ENCODE data around the gene PRKCH.
"Not testable (repeated sequence)": the region's sequence is repeated elsewhere in the genome, so short reads cannot be mapped to it uniquely, and the experiment has no call there.

The PRKCH gene

DNA sequence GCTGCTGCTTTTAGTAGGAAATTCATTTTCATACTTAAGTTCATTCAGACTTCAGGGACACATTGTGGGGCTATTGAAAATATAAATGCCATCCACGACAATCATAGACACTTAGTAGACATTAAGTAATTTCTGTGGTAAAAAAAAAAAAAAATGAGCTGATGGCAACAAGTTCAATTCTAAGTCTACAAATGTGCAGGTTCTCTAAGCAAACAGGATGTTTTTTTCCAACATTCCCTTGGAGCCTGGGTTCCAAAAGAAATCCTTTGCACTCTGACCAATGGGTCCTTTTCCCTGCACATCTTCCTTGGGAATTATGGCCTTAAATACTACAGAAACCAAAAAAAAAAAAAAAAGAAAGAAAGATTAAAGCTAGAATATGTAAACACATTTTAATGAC is 198.4 kb downstream of the PRKCH start:
- no peak for DNase-seq

DNA sequence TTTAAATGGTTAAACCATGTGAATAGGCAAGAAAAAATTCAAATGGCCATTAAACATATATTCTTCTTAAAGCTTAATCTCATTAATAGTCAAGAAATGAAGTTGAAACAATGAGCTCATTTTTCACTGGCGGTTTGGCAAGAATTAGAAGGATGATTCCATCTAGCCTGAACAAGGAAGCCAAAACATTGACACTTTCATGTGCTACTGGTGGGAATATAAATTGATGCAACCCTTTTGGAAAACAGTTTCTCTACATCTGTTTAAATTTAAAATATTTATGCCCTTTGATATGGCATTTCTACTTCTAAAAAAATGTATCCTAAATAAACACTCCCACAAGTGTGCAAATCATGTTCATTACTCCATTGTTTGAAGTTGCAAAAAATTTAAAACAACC is 199.2 kb downstream of the PRKCH start:
- no peak for DNase-seq

DNA sequence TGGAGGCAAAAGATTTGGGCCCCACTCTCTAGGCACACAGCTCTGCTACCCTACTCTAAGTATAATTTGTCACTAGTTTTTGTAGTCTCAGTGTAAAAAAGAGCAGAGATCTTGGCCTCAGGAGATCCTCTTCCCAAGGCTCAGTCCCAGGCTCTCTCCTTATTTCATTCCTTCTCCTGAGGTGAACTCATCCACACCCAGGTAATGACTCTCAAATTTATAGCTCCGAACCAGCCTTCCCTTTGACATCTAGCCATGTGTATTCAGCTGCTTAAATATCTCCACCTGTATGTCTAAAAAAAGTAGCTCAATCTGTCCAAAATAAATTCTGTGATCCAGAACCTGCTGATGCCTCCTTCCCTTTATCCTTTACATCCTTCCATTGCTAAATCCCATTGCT is 200.4 kb downstream of the PRKCH start:
- no peak for DNase-seq

DNA sequence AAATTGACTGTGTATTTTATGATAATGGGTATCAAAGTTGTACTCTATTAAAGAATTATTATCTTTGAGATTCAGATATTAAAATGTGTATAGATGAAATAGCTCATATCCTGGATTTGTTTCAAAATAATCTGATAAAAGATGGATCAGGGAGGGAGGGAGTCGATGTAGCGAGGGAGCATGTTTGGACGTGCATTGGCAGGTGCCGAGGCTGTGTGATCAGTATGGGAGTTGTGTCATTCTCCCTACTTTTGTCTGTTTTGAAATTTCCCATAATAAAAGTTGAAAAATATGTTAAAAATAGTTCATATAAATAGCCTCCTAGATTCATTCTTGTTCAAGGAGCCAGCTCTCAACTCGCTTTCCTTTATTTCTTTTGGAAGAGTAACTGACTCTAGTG is 202.4 kb downstream of the PRKCH start:
- no peak for DNase-seq

DNA sequence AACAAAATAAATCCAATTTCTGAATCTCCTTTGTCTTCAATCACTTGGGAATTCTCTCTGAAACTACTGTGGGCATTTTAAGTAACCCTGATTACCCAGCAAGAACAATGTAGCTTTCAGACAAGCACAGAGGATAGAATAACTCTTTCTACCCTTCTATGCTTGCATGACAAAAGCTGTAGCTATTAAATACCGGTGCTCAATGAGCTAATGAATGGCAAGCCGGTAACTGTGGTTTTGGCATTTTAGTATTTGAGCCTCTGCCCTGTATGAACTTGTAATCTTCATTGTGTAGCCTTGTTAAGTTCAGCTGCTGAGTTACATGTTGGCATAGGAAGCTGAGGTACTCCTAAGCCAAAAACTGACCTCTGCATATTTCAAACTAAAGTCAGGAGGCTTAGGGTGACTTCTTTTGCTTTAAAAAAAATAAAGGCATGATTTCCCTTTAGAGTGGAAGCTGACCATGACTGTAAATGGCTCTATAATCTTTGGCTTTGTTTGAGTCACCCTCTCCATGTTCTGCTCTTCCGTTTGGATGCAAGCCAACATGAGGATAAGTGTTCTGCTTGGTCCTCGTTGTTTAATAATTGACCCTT is 202.9 kb downstream of the PRKCH start:
- DNase-seq, result no peak

DNA sequence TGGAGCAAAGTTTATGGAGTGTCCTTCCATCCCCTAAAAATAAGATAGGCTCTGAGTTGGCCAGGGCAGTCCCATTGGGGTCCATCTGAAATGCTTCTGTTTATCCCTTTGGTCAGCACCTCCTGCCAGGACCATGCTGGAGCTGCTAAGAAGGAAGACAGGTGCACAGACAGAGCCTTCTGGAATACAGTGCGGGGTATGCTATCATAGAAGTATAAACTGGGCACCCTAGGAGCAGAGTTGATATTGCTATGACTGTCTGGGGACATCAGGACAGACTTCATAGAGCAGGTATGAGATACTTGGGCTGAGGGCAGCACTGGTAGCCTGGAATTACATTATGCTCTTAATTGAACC is 203.5 kb downstream of the PRKCH start:
- DNase-seq, result no peak

DNA sequence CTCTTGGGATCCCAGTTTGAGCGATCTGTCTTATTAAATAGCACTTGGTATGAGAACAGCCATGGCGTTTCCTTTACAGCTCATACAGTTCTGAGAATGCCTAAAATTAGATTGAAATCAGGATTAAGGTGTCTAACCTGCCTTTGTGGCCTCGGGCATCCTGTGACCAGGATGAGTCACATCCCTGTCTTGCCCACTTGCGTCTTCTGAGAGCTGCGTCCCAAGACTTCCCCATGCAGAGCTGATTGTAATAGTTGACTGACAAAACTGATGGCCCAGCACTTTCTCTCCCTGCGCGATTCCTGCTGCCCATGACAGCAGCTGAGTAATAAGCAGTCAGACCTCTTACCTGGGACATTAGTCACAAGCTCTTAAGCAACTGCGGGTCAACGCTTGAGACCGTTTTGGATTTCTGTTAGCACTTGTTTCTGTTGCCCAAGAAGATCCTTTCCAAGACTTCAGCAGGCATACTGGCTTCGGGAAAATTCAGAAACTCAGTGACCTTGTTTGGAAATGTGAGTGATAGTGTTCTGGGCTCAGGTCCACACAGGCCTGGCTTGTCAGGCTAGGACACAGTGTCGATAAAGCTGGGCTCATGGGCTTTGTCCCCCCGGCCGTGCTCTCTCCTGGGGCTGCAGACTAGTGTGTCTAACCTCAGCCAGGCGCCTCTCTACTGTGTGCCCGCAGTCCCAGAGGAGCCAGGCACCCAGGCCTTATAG is 204.1 kb downstream of the PRKCH start:
- DNase-seq, result peak; percentile 22

DNA sequence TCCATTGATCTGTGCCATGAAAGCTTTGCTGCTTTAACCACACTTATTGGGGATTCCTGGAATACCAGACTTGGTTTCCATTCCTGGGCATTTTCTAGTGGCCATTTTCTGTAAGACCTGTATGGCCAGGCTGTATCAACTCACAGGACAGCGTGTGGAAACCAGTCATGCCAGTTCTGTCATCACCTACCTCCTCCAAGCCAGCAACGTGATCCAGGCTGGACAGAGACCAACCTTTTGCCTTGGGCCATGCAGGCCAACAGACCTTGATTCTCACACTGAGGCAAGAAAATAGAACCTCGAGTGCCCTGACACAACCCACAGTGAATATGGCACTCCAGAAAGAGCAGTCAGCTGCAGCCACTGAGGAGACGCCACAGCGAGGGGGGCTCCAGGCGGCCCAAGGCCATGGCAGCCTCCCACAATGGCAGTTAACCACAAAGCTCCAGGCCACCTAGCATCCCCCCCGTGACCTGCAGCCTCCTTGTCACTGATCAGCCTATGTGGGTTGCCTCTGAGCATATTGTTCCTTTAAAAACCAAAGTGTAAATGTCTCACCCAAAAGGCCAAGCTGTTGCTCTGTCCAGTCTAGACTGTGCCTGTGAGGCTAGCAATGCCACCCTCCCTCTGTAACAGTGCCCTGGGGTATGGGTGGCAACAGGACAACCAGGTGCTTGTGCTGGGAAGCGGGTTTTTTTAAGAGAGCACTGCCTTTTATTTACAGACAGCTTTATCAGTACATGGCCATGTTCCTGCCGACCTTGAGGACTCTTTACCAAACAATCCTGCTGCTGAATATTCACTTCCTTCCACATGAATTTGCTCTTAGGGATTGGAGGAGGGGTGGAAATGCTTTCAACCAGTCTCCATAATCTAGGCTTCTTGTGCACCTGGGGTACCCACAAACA is 205.3 kb downstream of the PRKCH start:
- DNase-seq, result no peak

DNA sequence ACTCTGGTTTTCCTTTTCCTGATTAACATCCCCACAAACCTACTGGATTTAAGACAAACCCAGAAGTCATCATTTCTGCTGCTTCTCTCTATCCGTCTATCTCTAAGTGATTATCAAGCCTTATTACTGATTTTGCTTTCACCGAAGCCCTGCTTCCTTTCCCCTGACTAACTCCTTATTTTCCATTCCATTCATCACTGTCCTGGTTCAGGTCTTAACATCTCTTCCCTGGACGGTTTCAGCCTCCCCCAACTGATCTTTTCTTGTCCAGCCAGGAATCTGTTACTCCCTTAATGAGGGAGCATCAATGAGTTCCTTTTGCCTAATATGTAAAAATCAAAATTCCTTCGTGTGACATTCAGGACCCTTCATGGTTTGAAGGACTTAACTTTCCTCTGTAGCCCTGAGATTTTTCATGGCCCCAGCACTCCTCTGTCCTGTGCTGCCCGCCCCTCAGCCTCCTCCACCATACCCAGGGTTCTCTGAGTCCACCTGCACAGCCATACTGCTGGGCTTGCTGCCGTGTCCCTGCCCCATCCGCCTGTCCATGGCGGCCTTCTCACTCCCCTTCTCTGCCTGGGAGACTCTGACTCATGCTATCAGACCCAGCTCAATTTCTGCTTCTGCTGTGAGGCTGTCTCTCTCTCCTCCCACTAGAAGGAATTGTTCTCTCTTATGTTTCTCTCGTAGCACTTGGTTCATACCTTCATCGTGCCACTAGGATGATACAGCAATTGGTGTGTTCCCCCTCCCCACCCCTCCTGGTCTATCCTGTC is 206.1 kb downstream of the PRKCH start:
- DNase-seq, result no peak

DNA sequence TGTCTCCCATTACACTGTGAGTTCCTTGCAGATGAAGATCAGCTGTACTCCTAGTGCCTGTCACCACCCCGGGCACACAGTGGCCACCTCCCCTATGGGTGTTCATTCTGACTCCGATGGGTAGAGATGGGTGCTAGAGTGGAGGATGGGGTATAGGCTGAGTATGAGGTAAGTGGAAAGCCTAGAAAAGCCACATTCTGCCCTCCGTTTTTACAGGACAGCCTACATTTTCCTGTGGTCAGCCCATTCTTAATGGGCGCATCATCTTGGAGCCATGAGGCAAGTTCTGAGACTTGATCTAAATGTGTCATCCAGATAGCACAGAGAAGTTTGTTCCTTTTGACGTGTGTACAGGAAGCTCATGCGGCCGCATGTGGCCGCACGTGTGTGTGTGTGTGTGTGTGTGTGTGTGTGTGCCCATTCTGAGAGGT is 207.2 kb downstream of the PRKCH start:
- DNase-seq, result no peak

DNA sequence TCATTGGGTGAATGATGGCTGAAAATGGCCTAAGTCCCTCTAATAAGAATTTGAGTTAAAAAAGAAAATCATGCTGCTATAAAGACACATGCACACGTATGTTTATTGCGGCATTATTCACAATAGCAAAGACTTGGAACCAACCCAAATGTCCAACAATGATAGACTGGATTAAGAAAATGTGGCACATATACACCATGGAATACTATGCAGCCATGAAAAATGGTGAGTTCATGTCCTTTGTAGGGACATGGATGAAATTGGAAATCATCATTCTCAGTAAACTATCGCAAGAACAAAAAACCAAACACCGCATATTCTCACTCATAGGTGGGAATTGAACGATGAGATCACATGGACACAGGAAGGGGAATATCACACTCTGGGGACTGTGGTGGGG is 208.0 kb downstream of the PRKCH start:
- DNase-seq, result not testable (repeated sequence)

DNA sequence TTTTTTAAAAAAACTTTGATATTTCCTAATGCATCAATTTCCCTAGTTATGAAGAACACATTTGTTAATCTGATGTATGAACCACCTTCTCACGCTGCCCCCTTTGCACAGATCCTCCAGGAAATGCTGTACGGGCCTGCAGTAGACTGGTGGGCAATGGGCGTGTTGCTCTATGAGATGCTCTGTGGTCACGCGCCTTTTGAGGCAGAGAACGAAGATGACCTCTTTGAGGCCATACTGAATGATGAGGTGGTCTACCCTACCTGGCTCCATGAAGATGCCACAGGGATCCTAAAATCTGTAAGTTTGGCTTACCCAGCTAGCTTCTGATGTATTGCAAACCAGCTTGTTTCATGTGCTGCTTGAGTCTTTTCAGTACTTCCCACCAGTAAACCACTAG is 208.9 kb downstream of the PRKCH start:
- no peak for DNase-seq

DNA sequence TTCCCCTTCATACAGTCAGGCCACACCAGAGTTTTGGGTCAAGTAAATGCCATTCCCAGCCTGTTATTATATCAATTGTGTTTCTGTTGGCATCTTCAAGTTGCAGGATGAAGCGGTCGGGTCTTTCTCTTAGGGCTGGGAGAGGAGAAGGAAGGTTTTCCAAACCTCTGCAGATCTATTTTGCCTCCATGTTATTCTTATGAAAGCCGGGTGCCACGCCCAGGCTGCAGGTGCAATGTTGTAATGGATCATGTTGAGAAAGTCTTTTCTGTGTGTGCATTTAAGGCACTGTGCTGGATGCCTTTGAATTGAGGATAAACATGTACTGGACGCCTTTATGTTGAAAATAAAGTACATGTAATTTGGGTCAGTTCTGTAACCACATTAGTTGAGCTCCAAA is 209.5 kb downstream of the PRKCH start:
- no peak for DNase-seq

DNA sequence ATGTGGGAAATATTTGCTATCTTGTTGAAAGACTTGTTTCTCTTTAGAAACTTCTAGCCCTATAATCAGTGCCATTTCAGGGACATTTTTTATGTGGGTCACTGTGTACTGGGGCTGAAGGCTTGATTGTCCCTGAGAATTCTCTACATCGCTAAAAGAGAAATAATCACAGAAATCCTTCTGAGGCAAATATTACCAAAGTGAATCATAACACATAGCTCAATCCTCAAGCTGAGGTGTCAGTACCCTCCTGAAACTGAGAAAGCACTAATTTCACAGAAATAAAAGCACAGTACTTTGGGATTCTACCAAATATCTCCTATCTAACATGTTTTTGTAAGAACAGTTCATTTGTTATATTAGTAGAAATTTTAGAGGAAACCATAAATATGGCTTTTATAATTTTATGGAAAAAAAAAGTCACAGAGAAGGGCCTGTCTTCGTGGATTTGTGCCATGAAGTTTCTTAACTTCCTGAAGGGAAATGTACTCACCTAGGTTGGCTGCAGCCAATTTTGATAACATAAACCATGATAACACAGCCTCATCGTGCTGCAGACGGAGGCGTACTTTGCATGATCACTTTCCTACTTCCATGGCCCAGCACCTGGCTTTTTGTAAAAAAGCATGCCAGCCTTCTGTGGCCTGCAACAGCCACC is 210.2 kb downstream of the PRKCH start:
- no peak for DNase-seq

DNA sequence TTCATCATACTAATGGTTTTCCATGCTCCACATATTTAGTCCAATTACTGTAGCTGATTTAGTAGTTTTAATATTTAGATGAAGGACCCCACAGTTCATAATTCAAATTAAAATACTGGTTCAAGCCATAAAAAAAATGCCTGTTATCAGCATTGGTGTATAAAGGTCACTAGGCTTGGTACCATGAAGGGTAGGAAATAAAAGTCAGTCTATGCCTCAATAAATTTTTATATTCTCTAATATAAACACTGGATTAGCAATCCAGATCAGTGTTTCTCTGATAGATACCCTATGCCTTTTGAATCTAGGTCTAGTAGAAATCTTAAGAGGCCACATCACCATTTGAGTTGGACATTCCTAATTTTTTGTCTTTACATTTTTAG is 210.7 kb downstream of the PRKCH start:
- DNase-seq, result no peak

DNA sequence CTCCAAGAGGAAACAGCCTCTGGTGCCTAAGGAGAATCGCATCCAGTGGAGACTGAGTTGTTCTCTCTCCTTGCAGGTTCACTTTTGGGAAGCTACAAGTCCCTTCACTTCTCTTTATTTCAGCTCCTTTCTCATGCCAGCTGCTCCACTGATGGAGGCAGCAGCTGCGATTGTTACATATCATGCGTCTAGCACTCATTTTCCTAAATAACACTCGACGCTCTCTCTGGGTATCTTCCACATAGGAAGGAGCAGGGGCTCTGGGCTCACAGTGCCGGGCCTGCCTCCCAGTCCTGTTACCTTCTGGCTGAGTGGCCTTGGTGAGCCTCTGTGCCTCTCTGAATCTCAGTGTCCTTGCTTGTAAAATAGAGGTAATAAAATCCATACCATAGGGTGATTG is 211.4 kb downstream of the PRKCH start:
- no peak for DNase-seq

DNA sequence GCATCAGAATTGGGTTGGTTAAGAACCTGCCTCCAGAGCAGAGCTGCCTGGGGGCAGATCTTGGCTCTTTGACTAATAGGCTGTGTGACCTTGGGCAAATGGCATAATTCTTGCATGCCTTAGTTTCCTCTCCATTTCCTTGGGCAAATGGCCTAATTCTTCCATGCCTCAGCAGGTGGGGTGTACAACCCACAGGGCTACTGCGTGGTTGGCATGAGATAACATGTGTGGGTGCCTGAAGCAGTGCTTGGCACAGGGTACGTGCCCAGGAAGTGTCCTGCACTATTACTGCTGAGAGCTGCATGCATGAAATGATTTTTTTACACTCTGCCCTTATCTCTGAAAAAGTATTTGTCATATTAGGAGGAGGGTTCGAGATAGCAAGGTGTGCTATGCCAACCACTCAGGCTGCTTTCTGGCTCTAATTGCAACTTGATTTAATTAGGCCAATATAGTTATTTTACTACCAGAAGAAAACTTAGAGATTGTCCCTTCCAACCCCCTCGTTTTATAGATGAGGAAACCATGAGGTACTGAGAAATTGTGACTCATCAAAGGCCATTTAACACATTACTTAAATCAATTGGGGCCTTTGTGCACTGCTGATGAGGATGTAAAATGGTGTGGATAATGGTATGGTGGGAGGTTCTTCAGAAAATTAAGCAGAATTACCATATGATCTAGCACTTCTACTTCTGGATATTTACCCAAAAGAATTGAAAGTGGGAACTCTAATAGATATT is 212.3 kb downstream of the PRKCH start:
- no peak for DNase-seq

DNA sequence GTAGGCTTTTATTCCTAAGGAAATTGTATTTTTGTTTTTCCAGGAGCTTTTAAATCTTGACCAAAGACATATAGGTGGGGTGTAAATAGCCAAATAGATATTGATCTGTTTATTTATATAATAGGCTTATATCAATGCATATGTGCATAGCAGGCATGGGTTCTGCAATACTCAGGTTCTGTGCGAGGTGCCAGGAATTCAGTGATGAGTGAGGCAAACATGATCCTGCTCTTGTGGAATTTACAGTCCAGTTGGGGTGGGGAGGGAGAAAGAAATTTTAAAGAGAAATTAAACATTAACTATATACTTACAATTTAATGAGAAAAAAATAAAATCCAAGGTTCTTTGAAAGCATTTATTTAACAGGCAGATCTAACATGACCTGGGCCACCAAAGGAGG is 213.7 kb downstream of the PRKCH start:
- DNase-seq, result no peak

DNA sequence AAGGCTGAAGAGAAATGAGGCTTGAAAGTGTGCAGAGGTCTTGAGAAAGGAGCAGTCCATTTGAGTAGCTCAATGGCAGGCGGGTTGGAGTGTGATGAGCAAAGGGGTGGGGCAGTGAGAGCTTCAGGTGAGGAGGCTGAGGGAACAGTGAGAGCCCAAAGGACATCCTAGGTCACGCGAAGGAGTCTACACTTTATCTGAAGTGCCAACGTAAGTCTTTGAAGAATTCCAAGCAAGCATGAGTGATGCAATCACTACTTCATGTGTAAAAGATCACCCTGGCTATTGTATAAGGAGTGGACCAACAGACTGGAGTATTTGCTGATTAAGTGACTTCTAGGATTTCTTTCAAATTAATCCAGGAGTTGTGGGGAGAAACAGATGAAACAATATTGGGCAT is 214.1 kb downstream of the PRKCH start:
- no peak for DNase-seq

DNA sequence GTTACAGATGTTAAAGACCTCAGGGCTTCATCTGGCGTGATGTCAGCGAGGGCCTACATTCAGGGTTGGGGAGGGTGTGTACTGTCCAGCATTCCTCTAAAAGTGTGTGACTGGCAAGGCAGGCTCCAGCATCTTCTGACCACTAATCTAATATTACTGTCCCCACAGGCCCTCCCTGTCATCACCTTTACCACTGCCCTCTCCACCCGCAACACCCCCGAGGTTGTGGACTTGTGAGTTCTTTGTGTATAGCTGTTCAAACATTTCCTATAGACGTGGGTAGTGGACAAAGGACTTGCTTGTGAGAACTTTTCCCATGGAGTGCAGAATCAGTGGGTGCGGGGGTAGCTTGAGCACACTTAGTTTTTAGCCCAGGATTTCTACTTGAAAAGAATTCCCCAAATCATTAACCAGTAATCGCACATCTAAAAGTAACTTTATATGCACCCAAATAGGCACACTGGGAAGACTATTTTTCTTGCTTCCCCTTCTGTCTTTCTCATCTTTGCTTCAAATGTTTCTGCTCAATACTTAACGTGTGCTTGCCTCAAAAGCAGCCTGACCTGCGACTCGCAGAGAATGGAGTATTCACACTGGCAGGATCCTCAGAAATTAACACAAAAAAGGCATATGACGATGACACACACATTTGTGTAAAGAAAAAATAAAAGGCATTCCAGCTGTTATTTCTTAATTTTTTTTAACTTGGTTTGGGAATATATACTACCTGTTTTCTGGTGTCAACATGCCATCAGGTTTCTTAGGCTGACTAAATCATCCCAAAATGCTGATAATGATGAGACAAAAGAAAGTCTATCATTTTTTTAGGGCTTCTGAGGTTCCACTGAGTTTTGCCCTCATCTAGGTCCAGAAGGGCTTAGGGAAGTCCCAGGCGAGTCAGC is 215.5 kb downstream of the PRKCH start:
- DNase-seq, result no peak
